MCF 10A (cell line): ENCODE measurements around the gene KIRREL3. TPM values are rescaled to one million over a fixed set of nuclear protein-coding genes. Genes with fewer than 3 reads are reported as not detected.

Experiments used
- BruUV-seq: library from RNA; stranded (reverse); fragments of 400-500 nt; replicated peaks from 2 replicates; lab custom pipeline; 2021; lab: Mats Ljungman, UMichigan
- CTCF ChIA-PET: fragments of 300-600 bp; sonication (Branson Sonifier 250); formaldehyde crosslinking; extraction: SDS; loops from one replicate; lab custom pipeline; 2021; ENCODE audit warnings: antibody characterized with exemption, inconsistent platforms; lab: Yijun Ruan, JAX
- POLR2A ChIA-PET: fragments of 300-600, 350-650 bp; sonication (Branson Sonifier 250); formaldehyde crosslinking; extraction: SDS; loops from one replicate; lab custom pipeline; 2020; ENCODE audit warnings: antibody characterized with exemption, inconsistent platforms; lab: Yijun Ruan, JAX
- DNase-seq: peaks from one replicate; pipeline ENCODE4 v3.0.0-alpha.2; 2018; ENCODE audit not compliant: unreplicated experiment
- H3K27ac Mint-ChIP-seq: one replicate; pipeline ENCODE4 v1.8.0; 2022; ENCODE audit warnings: mild to moderate bottlenecking, low read depth, mixed read lengths; ENCODE audit not compliant: unreplicated experiment
- H3K27me3 Mint-ChIP-seq: one replicate; pipeline ENCODE4 v1.8.0; 2022; ENCODE audit warnings: mixed read lengths; ENCODE audit not compliant: insufficient read depth, unreplicated experiment
- H3K36me3 Mint-ChIP-seq: one replicate; pipeline ENCODE4 v1.8.0; 2022; ENCODE audit warnings: mild to moderate bottlenecking, moderate library complexity, mixed read lengths; ENCODE audit not compliant: insufficient read depth, unreplicated experiment
- H3K4me1 Mint-ChIP-seq: one replicate; pipeline ENCODE4 v1.8.0; 2022; ENCODE audit warnings: mixed read lengths; ENCODE audit not compliant: insufficient read depth, unreplicated experiment
- H3K4me3 Mint-ChIP-seq: one replicate; pipeline ENCODE4 v1.8.0; 2022; ENCODE audit warnings: mild to moderate bottlenecking, moderate library complexity, mixed read lengths; ENCODE audit not compliant: unreplicated experiment
- H3K9me3 Mint-ChIP-seq: one replicate; pipeline ENCODE4 v1.8.0; 2022; ENCODE audit warnings: mixed read lengths; ENCODE audit not compliant: unreplicated experiment
- CTCF ChIP-seq: fragments of 200-600 bp; IDR thresholded peaks from one replicate; pipeline ENCODE4 v1.8.0; 2022; ENCODE audit warnings: antibody characterized with exemption, mild to moderate bottlenecking; ENCODE audit not compliant: unreplicated experiment
- intact Hi-C: fragments of 100-400 bp; cut with micrococcal nuclease; formaldehyde crosslinking; loops from 2 replicates; pipeline ENCODE4 v1.14.1; 2022
- total RNA-seq: library from RNA; stranded (reverse); gene quantifications from 2 replicates; pipeline ENCODE4 v1.2.3, GENCODE V29; 2022

The KIRREL3 gene
- total RNA-seq, 1 experiment from 2014 or later: not detected

DNA sequence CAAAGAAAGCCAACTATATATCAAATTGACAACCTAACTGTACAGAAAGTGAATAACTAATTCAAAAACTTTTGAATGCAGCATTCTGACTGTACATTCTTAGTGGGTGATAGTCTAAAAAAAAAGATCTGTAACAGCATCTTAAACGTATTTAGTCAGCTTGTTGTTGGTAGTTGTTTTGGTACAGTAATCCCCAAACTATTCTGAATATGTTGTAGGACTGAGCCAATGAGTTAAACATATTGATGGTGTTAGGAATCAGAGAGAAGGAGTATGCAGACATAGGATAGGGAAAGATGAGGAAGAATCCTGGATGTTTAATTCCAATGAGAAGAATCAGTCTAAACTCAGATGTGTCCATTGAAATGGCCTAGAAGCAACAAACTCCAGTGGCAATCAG lies 41.9 kb upstream of the KIRREL3 start:
- POLR2A ChIA-PET: no interaction called here
- no peak for TF ChIP-seq CTCF
- CTCF ChIA-PET: interaction anchor here (0.5 to 0.7 kb wide), 2 partner anchors 9 to 515 kb away, joined by 3 read pairs; no protein-coding TSS in a partner anchor
- DNase-seq: no peak
- intact Hi-C loops: no loop called here
- Mint-ChIP-seq H3K4me3 (no peak overlapping the region), H3K27ac (no peak overlapping the region), H3K27me3 (no peaks in the 10 kb centered on the region), H3K4me1 (no peaks in the 10 kb centered on the region), H3K36me3 (no peaks in the 10 kb centered on the region), H3K9me3 (peaks cover 22% of the 10 kb centered on the region)
- BruUV-seq: no TSS peak

- peaks cover 30% of the 10 kb centered on the region for H3K9me3 Mint-ChIP-seq
- no TSS peak for BruUV-seq
- H3K36me3 Mint-ChIP-seq: no peaks in the 10 kb centered on the region
- no peaks in the 10 kb centered on the region for H3K4me1 Mint-ChIP-seq
- intact Hi-C loops: no loop called here
- no peak overlapping the region for H3K4me3 Mint-ChIP-seq
- no peak for DNase-seq
- ChIA-PET CTCF (interaction anchor here (0.6 kb wide), 1 partner anchor 90 kb away, joined by 3 read pairs; no protein-coding TSS in a partner anchor), POLR2A (no interaction called here)
- H3K27me3 Mint-ChIP-seq: no peaks in the 10 kb centered on the region
- no peak overlapping the region for H3K27ac Mint-ChIP-seq
- no peak for TF ChIP-seq CTCF
Measured at GRCh38 chr11:127039591-127039990, 39.0 kb upstream of the KIRREL3 start.

DNA sequence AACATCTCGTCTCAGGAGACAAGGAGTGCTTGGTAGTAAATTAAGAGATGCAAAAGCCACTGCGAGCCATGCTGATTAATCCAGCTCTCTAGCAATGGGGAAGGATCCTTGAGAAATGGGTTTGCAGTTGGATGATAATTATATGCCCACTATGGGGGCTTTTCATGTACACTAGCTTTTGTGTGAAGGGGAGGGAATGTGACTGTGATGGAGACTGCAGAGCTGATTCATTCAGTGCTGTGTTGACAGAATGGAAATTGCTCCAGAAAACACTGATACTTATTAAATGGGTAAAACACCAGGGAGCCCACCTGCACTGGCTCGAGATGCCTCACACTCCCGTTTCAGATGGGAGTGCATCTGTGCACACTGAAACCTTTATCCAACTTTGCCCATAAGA lies 37.0 kb upstream of the KIRREL3 start:
- intact Hi-C loops: no loop called here
- H3K4me3 Mint-ChIP-seq: no peak overlapping the region

DNA sequence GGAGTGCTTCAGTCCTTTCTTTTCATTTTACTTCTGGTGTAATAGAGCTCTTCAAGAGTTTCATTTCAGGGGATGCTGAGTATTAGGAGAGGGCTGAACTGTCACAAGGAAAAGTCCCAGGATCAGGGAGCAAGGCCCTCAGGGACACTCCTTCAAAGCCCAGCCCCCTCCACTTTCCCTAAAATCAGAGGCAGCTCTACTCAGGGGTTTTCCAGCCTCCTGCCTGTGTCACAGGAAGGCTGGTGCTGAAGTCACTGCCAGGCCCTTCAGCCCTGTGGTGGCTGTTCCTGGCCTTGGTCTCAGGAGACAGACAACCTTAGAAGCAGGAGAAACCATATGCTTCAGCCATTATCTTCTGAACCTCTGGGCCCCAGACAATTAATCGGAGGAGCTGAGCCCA lies 36.4 kb upstream of the KIRREL3 start:
- ChIA-PET POLR2A (no interaction called here), CTCF (interaction anchor here (0.9 kb wide), 1 partner anchor 46 kb away, joined by 3 read pairs; no protein-coding TSS in a partner anchor)
- DNase-seq: no peak
- Mint-ChIP-seq H3K27me3 (no peaks in the 10 kb centered on the region), H3K9me3 (peaks cover 39% of the 10 kb centered on the region), H3K36me3 (no peaks in the 10 kb centered on the region), H3K4me3 (no peak overlapping the region), H3K27ac (no peak overlapping the region), H3K4me1 (no peaks in the 10 kb centered on the region)
- no peak for TF ChIP-seq CTCF
- intact Hi-C loops: no loop called here
- no TSS peak for BruUV-seq

More for the DNA sequence above, 37.0 kb upstream of the KIRREL3 start:
- peaks cover 37% of the 10 kb centered on the region for H3K9me3 Mint-ChIP-seq
- POLR2A ChIA-PET: no interaction called here
- CTCF ChIA-PET: interaction anchor here (0.9 kb wide), 1 partner anchor 47 kb away, joined by 3 read pairs; no protein-coding TSS in a partner anchor
- H3K4me1 Mint-ChIP-seq: no peaks in the 10 kb centered on the region
- BruUV-seq: no TSS peak
- no peak overlapping the region for H3K27ac Mint-ChIP-seq
- DNase-seq: no peak
- H3K36me3 Mint-ChIP-seq: no peaks in the 10 kb centered on the region
- no peak for TF ChIP-seq CTCF
- no peaks in the 10 kb centered on the region for H3K27me3 Mint-ChIP-seq
